GM19455 (cell line): ENCODE data around the gene PKD1L1.

Experiments used
- ATAC-seq: cut with Tn5 transposase; IDR thresholded peaks from one replicate; pipeline ENCODE4 v1.9.1; 2021; ENCODE audit not compliant: unreplicated experiment

Gene PKD1L1

GRCh38 chr7:47827351-47827756 lies 120.9 kb downstream of the PKD1L1 start:
- no peak for ATAC-seq

- no peak for ATAC-seq
Measured at GRCh38 chr7:47826754-47827153, 121.5 kb downstream of the PKD1L1 start.

GRCh38 chr7:47819607-47819920 lies 128.7 kb downstream of the PKD1L1 start:
- ATAC-seq: no peak

GRCh38 chr7:47818796-47819606 lies 129.3 kb downstream of the PKD1L1 start:
- no peak for ATAC-seq

- no peak for ATAC-seq
Measured at GRCh38 chr7:47817917-47818316, 130.3 kb downstream of the PKD1L1 start.

- no peak for ATAC-seq
Measured at GRCh38 chr7:47816647-47817046, 131.6 kb downstream of the PKD1L1 start.

GRCh38 chr7:47815867-47816266 lies 132.4 kb downstream of the PKD1L1 start:
- ATAC-seq: no peak

- ATAC-seq: no peak
Measured at GRCh38 chr7:47814905-47815613, 133.2 kb downstream of the PKD1L1 start.

- no peak for ATAC-seq
Measured at GRCh38 chr7:47813620-47814260, 134.5 kb downstream of the PKD1L1 start.

GRCh38 chr7:47812429-47813136 lies 135.7 kb downstream of the PKD1L1 start:
- no peak for ATAC-seq

- ATAC-seq: no peak
Measured at GRCh38 chr7:47811632-47812380, 136.5 kb downstream of the PKD1L1 start.

GRCh38 chr7:47809387-47809786 lies 138.9 kb downstream of the PKD1L1 start:
- no peak for ATAC-seq

GRCh38 chr7:47808321-47808720 lies 139.9 kb downstream of the PKD1L1 start:
- ATAC-seq: no peak

GRCh38 chr7:47807756-47808155 lies 140.5 kb downstream of the PKD1L1 start:
- no peak for ATAC-seq

GRCh38 chr7:47807126-47807525 lies 141.1 kb downstream of the PKD1L1 start:
- no peak for ATAC-seq

GRCh38 chr7:47806701-47807103 lies 141.6 kb downstream of the PKD1L1 start:
- ATAC-seq: no peak

- no peak for ATAC-seq
Measured at GRCh38 chr7:47804767-47805545, 143.3 kb downstream of the PKD1L1 start.

- no peak for ATAC-seq
Measured at GRCh38 chr7:47803846-47804245, 144.4 kb downstream of the PKD1L1 start.

- no peak for ATAC-seq
Measured at GRCh38 chr7:47803025-47803424, 145.2 kb downstream of the PKD1L1 start.

GRCh38 chr7:47801423-47801822 lies 146.8 kb downstream of the PKD1L1 start:
- no peak for ATAC-seq
